NB4 (cell line): Measurements from ENCODE around the gene ARHGAP26.

Experiments
- DNase-seq: peaks from one replicate; pipeline ENCODE4 v3.0.0; 2010; ENCODE audit warnings: low read depth
- H3K4me3 ChIP-seq: one replicate; pipeline ENCODE4 v1.5.1; 2011; ENCODE audit warnings: mild to moderate bottlenecking, low read depth, low read length, moderate library complexity
- CTCF ChIP-seq: IDR thresholded peaks from one replicate; pipeline ENCODE4 v1.5.1; 2012; ENCODE audit warnings: low read depth, low read length
- MAX ChIP-seq: IDR thresholded peaks from 2 replicates; pipeline ENCODE4 v1.6.1; 2011; ENCODE audit warnings: low read depth, low read length
- MYC ChIP-seq: IDR thresholded peaks from 2 replicates; pipeline ENCODE4 v1.6.1; 2011; ENCODE audit warnings: low read depth, low read length
- POLR2A ChIP-seq: IDR thresholded peaks from 2 replicates; pipeline ENCODE4 v1.6.1; 2011; ENCODE audit warnings: mild to moderate bottlenecking; ENCODE audit not compliant: insufficient read length; ENCODE audit errors: extremely low read depth

ARHGAP26 gene

GRCh38 chr5:142976861-142977260 lies 206.7 kb downstream of the ARHGAP26 start:
- peak; percentile 72 for DNase-seq
- H3K4me3 ChIP-seq, result no peak overlapping the region
- TF ChIP-seq MYC (no peak), POLR2A (no peak), CTCF (no peak)

GRCh38 chr5:142977363-142978051 lies 207.3 kb downstream of the ARHGAP26 start:
- DNase-seq, result peak; percentile 96
- H3K4me3 ChIP-seq, result peak overlapping the region; percentile 33
- TF ChIP-seq MAX (no peak), MYC (no peak), POLR2A (no peak), CTCF (no peak)

- TF ChIP-seq POLR2A, result no peak
- TF ChIP-seq CTCF, result no peak
- no peak for TF ChIP-seq MYC
- no peak for TF ChIP-seq MAX
- DNase-seq, result no peak
- no peak overlapping the region for H3K4me3 ChIP-seq
Observed at GRCh38 chr5:142978252-142978651, 208.1 kb downstream of the ARHGAP26 start.

GRCh38 chr5:142978726-142979125 lies 208.5 kb downstream of the ARHGAP26 start:
- H3K4me3 ChIP-seq, result no peak overlapping the region
- TF ChIP-seq CTCF (no peak), MAX (no peak), MYC (no peak), POLR2A (no peak)
- no peak for DNase-seq

- TF ChIP-seq CTCF, result no peak
- no peak for TF ChIP-seq MYC
- no peak for TF ChIP-seq POLR2A
- no peak for TF ChIP-seq MAX
- H3K4me3 ChIP-seq, result no peak overlapping the region
- no peak for DNase-seq
Observed at GRCh38 chr5:142979636-142980035, 209.5 kb downstream of the ARHGAP26 start.
